Hematopoietic multipotent progenitor cell treated with erythropoietin and hydrocortisone succinate and interleukin-3 and kit ligand, for 17 days (in vitro differentiated cells): Measurements from ENCODE around the gene NCKAP1.

Experiments used
- DNase-seq: peaks from one replicate; pipeline ENCODE4 v3.0.0-alpha.2; 2015; ENCODE audit warnings: low spot score

Gene NCKAP1

GRCh38 chr2:182867426-182868053 is 170.7 kb downstream of the NCKAP1 start:
- no peak for DNase-seq

DNA sequence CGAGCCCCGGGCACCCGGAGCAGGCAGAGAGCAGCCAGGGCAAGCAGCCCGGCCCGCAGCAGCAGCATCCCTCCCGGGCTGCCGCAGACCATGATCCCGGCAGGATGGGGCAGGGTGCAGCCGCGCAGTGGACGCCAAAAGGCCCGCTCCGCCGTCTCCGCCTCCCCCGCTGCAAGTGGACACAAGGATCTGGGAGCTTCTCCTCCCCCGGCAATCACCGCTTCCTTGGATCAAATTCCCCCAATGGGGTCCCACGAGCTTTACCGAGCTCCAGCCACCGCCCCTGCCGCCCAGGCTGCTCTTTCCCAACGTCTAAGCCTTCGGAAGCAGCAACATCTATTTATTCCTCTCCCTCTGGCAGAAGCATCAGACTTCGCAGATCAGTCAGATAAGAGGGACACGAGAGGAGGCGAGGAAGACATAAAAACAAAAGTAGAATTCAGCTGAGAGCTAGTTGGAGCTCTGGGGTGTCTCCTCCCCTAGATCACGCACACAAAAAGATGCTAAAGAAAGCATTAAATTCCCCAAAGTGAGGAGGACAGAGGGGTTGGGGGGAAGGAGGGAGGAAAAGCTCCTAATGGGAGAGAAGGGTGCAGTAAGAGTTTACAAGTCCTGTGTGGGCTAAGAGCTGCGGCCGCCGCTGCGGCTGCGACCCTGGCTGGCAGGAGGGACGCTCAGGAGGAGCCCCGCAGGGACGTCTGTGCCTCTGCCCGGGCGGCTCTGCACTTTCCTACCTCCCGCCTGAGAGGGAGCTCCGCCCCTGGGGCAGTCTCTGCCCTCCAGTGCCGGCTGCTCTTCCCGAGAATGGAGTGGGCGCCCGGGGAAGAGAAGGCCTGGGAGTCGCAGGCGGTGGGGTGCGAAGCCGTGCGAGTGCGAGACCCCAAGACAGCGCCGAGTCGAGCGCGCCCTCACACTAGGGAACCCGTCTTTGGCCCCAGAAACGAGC is 171.5 kb downstream of the NCKAP1 start, which contains the start of gene FRZB:
FRZB (minus strand) TSS at position 177 of the 946 bp plus-strand sequence; CDS start at position 92, 85 bp downstream.
- no peak for DNase-seq

DNA sequence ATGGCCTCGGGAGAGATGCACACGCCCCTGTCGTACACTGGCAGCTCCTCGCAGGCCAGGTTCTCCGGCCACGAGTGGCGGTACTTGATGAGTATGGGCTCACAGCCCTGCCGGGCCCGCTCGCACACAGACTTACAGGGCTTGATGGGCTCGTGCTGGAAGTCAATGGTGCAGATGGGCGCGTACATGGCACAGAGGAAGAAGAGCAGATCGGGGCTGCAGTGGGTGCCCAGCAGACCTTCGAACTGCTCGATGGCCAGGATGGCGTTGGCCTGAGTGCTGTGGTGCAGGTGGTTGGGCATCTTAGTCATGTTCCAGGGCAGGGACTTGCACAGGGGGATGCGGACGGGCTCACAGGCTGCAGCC is 172.2 kb downstream of the NCKAP1 start:
- DNase-seq, result no peak

DNA sequence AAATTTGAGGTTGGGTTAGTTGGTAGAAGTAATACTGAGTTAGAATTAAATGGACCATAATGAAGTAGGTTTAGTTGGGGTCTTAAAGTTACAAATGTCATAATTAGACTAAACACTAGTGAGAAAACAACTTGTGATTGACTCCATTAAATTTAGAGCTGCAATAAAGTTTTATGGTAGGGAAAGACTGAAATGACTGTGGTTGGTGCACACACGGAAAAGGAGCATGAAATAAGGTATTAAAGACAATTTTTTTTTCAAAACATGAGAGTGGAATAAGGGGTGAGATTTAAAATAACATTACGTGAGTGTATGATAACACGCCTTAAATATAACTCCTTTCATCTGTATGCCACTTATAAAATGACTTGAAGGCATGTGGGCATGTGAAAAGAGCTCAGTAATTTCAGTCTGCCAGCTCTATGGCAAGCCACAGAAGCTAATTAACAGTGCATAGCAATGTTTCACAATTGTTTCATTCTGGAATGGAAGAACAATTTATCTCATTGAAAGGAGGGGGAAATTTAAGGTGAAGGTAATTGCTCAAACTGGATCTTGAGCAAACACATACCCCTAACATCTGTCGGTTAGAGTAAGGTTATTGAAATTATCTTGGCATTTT is 173.2 kb downstream of the NCKAP1 start:
- no peak for DNase-seq

GRCh38 chr2:182863642-182864041 is 174.6 kb downstream of the NCKAP1 start:
- no peak for DNase-seq

- DNase-seq, result no peak
These were observed 176.2 kb downstream of the NCKAP1 start for GRCh38 chr2:182862091-182862490.

DNA sequence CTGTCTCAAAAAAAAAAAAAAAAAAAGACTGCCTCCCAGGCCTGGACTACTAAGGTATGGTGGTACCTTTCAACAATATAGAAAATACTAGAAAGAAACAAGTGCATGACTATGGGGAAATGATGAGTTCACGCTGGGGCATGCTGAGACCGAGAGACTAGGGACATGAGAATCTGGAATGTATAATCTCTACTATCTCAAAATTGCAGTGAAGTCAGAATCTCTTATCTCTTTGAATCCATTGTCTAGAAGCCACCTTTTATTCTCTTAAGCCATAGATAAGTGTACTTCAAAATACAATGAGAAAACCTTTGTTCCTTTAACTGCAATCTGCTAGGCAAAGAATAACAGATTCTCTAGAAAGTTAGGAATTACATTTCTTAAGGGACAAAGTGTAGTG is 177.4 kb downstream of the NCKAP1 start:
- no peak for DNase-seq
